GM12878 (cell line): ENCODE measurements around the gene TRAPPC3L. TPM values are rescaled to one million over a fixed set of nuclear protein-coding genes. Genes with fewer than 3 reads are reported as not detected.
A peak's percentile ranks its signal among the peaks of the same experiment; 100 is the strongest.

Source experiments
- ATAC-seq: fragments of 200-7000 bp; cut with Tn5 transposase; 3 replicates; pipeline ENCODE4 v1.9.1; 2020; ENCODE audit warnings: mild to moderate bottlenecking, moderate library complexity
- BruUV-seq: library from RNA; stranded (reverse); fragments of 400-500 nt; replicated peaks from 2 replicates; lab custom pipeline; 2021; lab: Mats Ljungman, UMichigan
- CTCF ChIA-PET: fragments of 300-600 bp; sonication (Branson Sonifier 250); formaldehyde crosslinking; extraction: SDS; loops from one replicate; lab custom pipeline; 2021; ENCODE audit warnings: inconsistent platforms; lab: Yijun Ruan, JAX
- POLR2A ChIA-PET: fragments of 350-600 bp; formaldehyde crosslinking; extraction: SDS; loops from one replicate; lab custom pipeline; 2021; ENCODE audit warnings: inconsistent platforms; lab: Charles Lee
- RAD21 ChIA-PET: fragments of 300-600 bp; sonication (Branson Sonifier 250); formaldehyde crosslinking; loops from one replicate; lab custom pipeline; 2023; ENCODE audit warnings: antibody characterized with exemption; ENCODE audit not compliant: unreplicated experiment; lab: Charles Lee
- SMC1A ChIA-PET: fragments of 300-600 bp; sonication (Branson Sonifier 250); formaldehyde crosslinking; loops from one replicate; lab custom pipeline; 2023; ENCODE audit not compliant: unreplicated experiment, uncharacterized antibody; lab: Charles Lee
- DNase-seq: peaks from one replicate; pipeline ENCODE4 v3.0.0-alpha.2; 2011; ENCODE audit warnings: low read depth, low spot score
- FAIRE-seq: peaks from 3 replicates; lab custom pipeline; 2011; peaks lifted over from hg19 to GRCh38; lab: Jason Lieb, UNC
- H2AFZ ChIP-seq: 2 replicates; pipeline ENCODE4 v1.6.0; 2011; ENCODE audit warnings: low read depth, low read length, control low read depth; ENCODE audit not compliant: control insufficient read depth
- H3K27ac ChIP-seq: 2 replicates; pipeline ENCODE4 v1.5.1; 2011; ENCODE audit warnings: control low read depth; ENCODE audit not compliant: control insufficient read depth, insufficient read depth
- H3K27me3 ChIP-seq, 2 experiments: replicated peaks in 1 of 2; 2 replicates each; pipeline versions ENCODE4 v1.6.0 to v1.6.1; 2011; ENCODE audit warnings: low read length in 1 of 2; ENCODE audit not compliant: control insufficient read depth in 2 of 2, insufficient read depth in 2 of 2
- H3K36me3 ChIP-seq, 2 experiments: 2 replicates each; pipeline ENCODE4 v1.5.1; 2011; ENCODE audit warnings: low read length in 1 of 2; ENCODE audit not compliant: control insufficient read depth in 2 of 2, insufficient read depth in 2 of 2
- H3K4me1 ChIP-seq: 2 replicates; pipeline ENCODE4 v1.6.1; 2011; ENCODE audit warnings: mild to moderate bottlenecking, low read length, moderate library complexity, mixed read lengths; ENCODE audit not compliant: control insufficient read depth, insufficient read depth
- H3K4me2 ChIP-seq: 2 replicates; pipeline ENCODE4 v1.6.0; 2011; ENCODE audit warnings: control low read depth; ENCODE audit not compliant: control insufficient read depth, insufficient read depth
- H3K4me3 ChIP-seq: fragments of 200-600 bp; sonication (generic); 2 replicates; pipeline ENCODE4 v1.5.1; 2016
- H3K79me2 ChIP-seq: 2 replicates; pipeline ENCODE4 v1.6.0; 2011; ENCODE audit warnings: low read length; ENCODE audit not compliant: control insufficient read depth, insufficient read depth
- H3K9ac ChIP-seq: 2 replicates; pipeline ENCODE4 v1.8.0; 2011; ENCODE audit warnings: low read length, control low read depth, mixed read lengths; ENCODE audit not compliant: control insufficient read depth, insufficient read depth
- H3K9me3 ChIP-seq: replicated peaks from 3 replicates; pipeline ENCODE4 v1.5.1; 2011; ENCODE audit warnings: mild to moderate bottlenecking, low read length; ENCODE audit not compliant: control insufficient read depth, insufficient read depth
- H4K20me1 ChIP-seq: 2 replicates; pipeline ENCODE4 v1.6.0; 2011; ENCODE audit not compliant: control insufficient read depth, insufficient read depth
- BACH1 ChIP-seq: fragments of 450-650 bp; IDR thresholded peaks from 2 replicates; pipeline ENCODE4 v1.6.1; 2017; ENCODE audit warnings: mild to moderate bottlenecking, borderline replicate concordance
- CBX3 ChIP-seq: fragments of 200-600 bp; sonication (generic); IDR thresholded peaks from 2 replicates; pipeline ENCODE4 v1.6.1; 2016; ENCODE audit warnings: low read depth, borderline replicate concordance
- CEBPZ ChIP-seq: fragments of 150-350 bp; IDR thresholded peaks from 2 replicates; pipeline ENCODE4 v1.6.1; 2016; ENCODE audit warnings: low read depth, low read length
- CHD2 ChIP-seq: IDR thresholded peaks from 2 replicates; pipeline ENCODE4 v1.6.1; 2011; ENCODE audit warnings: low read depth, low read length, improper control_type of control experiment, borderline replicate concordance
- E4F1 ChIP-seq: fragments of 450-650 bp; IDR thresholded peaks from 2 replicates; pipeline ENCODE4 v1.6.1; 2018; ENCODE audit warnings: borderline replicate concordance, mild to moderate bottlenecking; ENCODE audit not compliant: partially characterized antibody
- EZH2 ChIP-seq: IDR thresholded peaks from 2 replicates; pipeline ENCODE4 v1.6.1; 2012; ENCODE audit warnings: low read depth, mild to moderate bottlenecking, control low read depth, inconsistent platforms, low read length, borderline replicate concordance; ENCODE audit not compliant: control insufficient read depth
- IKZF1 ChIP-seq: fragments of 450-650 bp; conservative IDR thresholded peaks from 2 replicates; pipeline ENCODE4 v1.6.1; 2017; ENCODE audit warnings: antibody characterized with exemption, mild to moderate bottlenecking
- IKZF2 ChIP-seq, 2 experiments: fragments of 450-650 bp; IDR thresholded peaks; 2 replicates each; pipeline ENCODE4 v1.6.1; 2017; ENCODE audit warnings: mild to moderate bottlenecking in 2 of 2, moderate library complexity in 2 of 2
- JUND ChIP-seq: IDR thresholded peaks from 2 replicates; pipeline ENCODE4 v1.6.1; 2012; ENCODE audit warnings: low read depth, mild to moderate bottlenecking, low read length, improper control_type of control experiment, moderate library complexity
- MYB ChIP-seq: fragments of 150-350 bp; IDR thresholded peaks from 2 replicates; pipeline ENCODE4 v1.6.1; 2014; ENCODE audit warnings: mild to moderate bottlenecking, low read depth, low read length, borderline replicate concordance
- POU2F2 ChIP-seq: IDR thresholded peaks from 3 replicates; pipeline ENCODE4 v1.6.1; 2011; ENCODE audit warnings: low read depth, mild to moderate bottlenecking, low read length, borderline replicate concordance
- RELB ChIP-seq: fragments of 450-650 bp; IDR thresholded peaks from 2 replicates; pipeline ENCODE4 v1.6.1; 2017; ENCODE audit warnings: low read depth, mild to moderate bottlenecking, moderate library complexity
- RUNX3 ChIP-seq: IDR thresholded peaks from 2 replicates; pipeline ENCODE4 v1.6.1; 2012; ENCODE audit warnings: low read length, inconsistent platforms
- YY1 ChIP-seq: IDR thresholded peaks from 2 replicates; pipeline ENCODE4 v1.6.1; 2011; ENCODE audit warnings: low read depth, mild to moderate bottlenecking, low read length
- ZNF384 ChIP-seq: IDR thresholded peaks from 2 replicates; pipeline ENCODE4 v1.6.1; 2012; ENCODE audit warnings: low read depth, mild to moderate bottlenecking, low read length, improper control_type of control experiment, borderline replicate concordance
- WGBS: methylation state at CpG from one replicate; pipeline ENCODE4 v1.1.6; 2016; ENCODE audit warnings: low lambda C conversion rate; ENCODE audit not compliant: insufficient replicate concordance, insufficient coverage; ENCODE audit errors: missing lambda C conversion rate; 5-methylcytosine and 5-hydroxymethylcytosine counted together
- in situ Hi-C: fragments of 300-500 bp; cut with MboI; formaldehyde crosslinking; loops from 9 replicates; pipeline ENCODE4 v1.14.3; 2018; ENCODE audit warnings: mixed read lengths
- intact Hi-C: fragments of 100-400 bp; cut with micrococcal nuclease; formaldehyde crosslinking; loops from one replicate; pipeline ENCODE4 v1.14.2; 2022; ENCODE audit not compliant: unreplicated experiment
- polyA plus RNA-seq, 11 experiments: library from polyadenylated mRNA; depleted of rRNA in 4 of 11; unstranded in 6 of 11; stranded (reverse) in 5 of 11; fragments of >200 nt; fragmentation: Nextera tagmentation in 4 of 11; fragmentation: Illumina TruSeq in 1 of 11; extraction: Ambion mirVana in 4 of 11; extraction: Trizol in 1 of 11; gene quantifications; 1 replicate in 1 of 11; 2 replicates in 10 of 11; pipeline versions ENCODE4 v1.2.1 to v1.2.3, GENCODE V29; 2011 to 2016; ENCODE audit warnings: inconsistent platforms in 2 of 11, missing spikeins in 2 of 11, low read depth in 1 of 11
- total RNA-seq, 4 experiments: library from RNA; depleted of rRNA in 3 of 4; stranded (reverse); fragments of >200 nt in 3 of 4; fragmentation: Illumina TruSeq in 1 of 4; extraction: Trizol in 1 of 4; gene quantifications; 2 replicates each; pipeline versions ENCODE4 v1.2.1 to v1.2.3, GENCODE V29; 2013 to 2021

TRAPPC3L gene
- total and polyA plus RNA-seq, 10 of the 15 experiments (the other 5 are each of a cell fraction or from before 2014, with no cell fraction given): not detected

- ChIA-PET POLR2A (no interaction called here), RAD21 (no interaction called here), SMC1A (no interaction called here), CTCF (no interaction called here)
- H3K4me3 ChIP-seq: no peak overlapping the region; the same call in 1 of the 2 replicates
- no peak overlapping the region for H2AFZ ChIP-seq
- H4K20me1 ChIP-seq: no peaks in the 10 kb centered on the region
- no peak overlapping the region for H3K27ac ChIP-seq
- in situ Hi-C loops (no loop called here), intact Hi-C loops (no loop called here)
- H3K9ac ChIP-seq: no peak overlapping the region
- H3K9me3 ChIP-seq: no peaks in the 10 kb centered on the region
- no TSS peak for BruUV-seq
- ATAC-seq (peak; percentile 97), FAIRE-seq (peak; percentile 89), DNase-seq (peak; percentile 62)
- H3K36me3 ChIP-seq: no peaks in the 10 kb centered on the region
- no peaks in the 10 kb centered on the region; a peak in 2 of 4 replicates for H3K27me3 ChIP-seq
- peak overlapping the region; percentile 56 for H3K4me2 ChIP-seq
- WGBS: under 1% methylated on average over 5 of the region's 5 CpGs
- H3K79me2 ChIP-seq: no peaks in the 10 kb centered on the region
- peaks cover 11% of the 10 kb centered on the region; the same call in 1 of the 2 replicates for H3K4me1 ChIP-seq
- no peak for TF ChIP-seq CHD2
- no peak for TF ChIP-seq CEBPZ
- TF ChIP-seq IKZF2 (IDR thresholded peaks at IDR 0.05): peak; percentile 63 to 79; a peak in 2 of 4 replicates
- peak; percentile 63; the same call in 1 of the 2 replicates for TF ChIP-seq RELB
- no peak for TF ChIP-seq BACH1
- no peak for TF ChIP-seq E4F1
- 0 out of 2 replicates have a peak, but pooled peaks have one; percentile 36 for TF ChIP-seq ZNF384
- peak; percentile 48; the same call in 1 of the 3 replicates for TF ChIP-seq POU2F2
- peak; percentile 36; the same call in 1 of the 2 replicates for TF ChIP-seq JUND
- TF ChIP-seq YY1: no peak
- no peak for TF ChIP-seq MYB
- TF ChIP-seq IKZF1: peak; percentile 81
- peak; percentile 85 for TF ChIP-seq RUNX3
- no peak for TF ChIP-seq EZH2
- TF ChIP-seq CBX3: no peak
Measured at GRCh38 chr6:116476002-116476678, 69.3 kb downstream of the TRAPPC3L start.
